Ascending aorta (tissue), 2 donors: Measurements from ENCODE around the gene TKT. TPM values are rescaled to one million over a fixed set of nuclear protein-coding genes. Genes with fewer than 3 reads are reported as not detected.
A peak's percentile ranks its signal among the peaks of the same experiment; 100 is the strongest.

Experiments
- DNase-seq, 2 donors: peaks; one replicate each; pipeline ENCODE4 v3.0.0-alpha.2; 2019; ENCODE audit warnings: low spot score in 2 of 2
- H3K27ac ChIP-seq, 2 donors: fragments of 200-600 bp; sonication (generic); one replicate each; pipeline ENCODE4 v1.5.1; 2016 to 2017; ENCODE audit warnings: mild to moderate bottlenecking in 1 of 2
- H3K27me3 ChIP-seq: fragments of 200-600 bp; sonication (generic); one replicate; pipeline ENCODE4 v1.5.1; 2017
- H3K36me3 ChIP-seq, 2 donors: fragments of 200-600 bp; sonication (generic); one replicate each; pipeline ENCODE4 v1.5.1; 2016
- H3K4me1 ChIP-seq, 2 donors: fragments of 200-600 bp; sonication (generic); one replicate each; pipeline ENCODE4 v1.5.1; 2016 to 2017; ENCODE audit warnings: mild to moderate bottlenecking in 1 of 2
- H3K4me3 ChIP-seq, 2 donors: fragments of 200-600 bp; sonication (generic); one replicate each; pipeline ENCODE4 v1.5.1; 2016 to 2017; ENCODE audit warnings: mild to moderate bottlenecking in 1 of 2
- H3K9me3 ChIP-seq, 2 donors: fragments of 200-600 bp; sonication (generic); one replicate each; pipeline ENCODE4 v1.5.1; 2016
- CTCF ChIP-seq, 3 experiments: fragments of 200-600 bp in 2 of 3; fragments of 450-650 bp in 1 of 3; sonication (generic) in 2 of 3; IDR thresholded peaks; one replicate each; pipeline ENCODE4 v1.5.1; 2016 to 2019; ENCODE audit warnings: antibody characterized with exemption in 3 of 3, mild to moderate bottlenecking in 1 of 3, moderate library complexity in 1 of 3
- intact Hi-C: fragments of 100-400 bp; cut with DNase I; formaldehyde crosslinking; loops from one replicate; pipeline ENCODE4 v1.15.1; 2023
- total RNA-seq: library from RNA; depleted of rRNA; stranded (reverse); fragments of >200 nt; gene quantifications from one replicate; pipeline ENCODE4 v1.1.0, GENCODE V29; 2016

TKT gene
- total RNA-seq, 1 donor from 2014 or later = 219 TPM

- Histone ChIP-seq H3K36me3 (peaks cover 78 to 79% of the 10 kb centered on the region in 2 donors), H3K9me3 (no peaks in the 10 kb centered on the region), H3K27ac (peak overlapping the region; percentile 73 to 81), H3K27me3 (no peaks in the 10 kb centered on the region), H3K4me3 (no peak overlapping the region), H3K4me1 (peaks cover 9 to 12% of the 10 kb centered on the region in 2 donors)
- intact Hi-C loops = no loop called here
- no peak for DNase-seq
- TF ChIP-seq CTCF (IDR thresholded peaks at IDR 0.05) = no peak
These were observed 21.0 kb downstream of the TKT start for GRCh38 chr3:53234841-53235232.

GRCh38 chr3:53234130-53234840 lies 21.5 kb downstream of the TKT start:
- no peaks in the 10 kb centered on the region for H3K9me3 ChIP-seq
- H3K36me3 ChIP-seq = peaks cover 78 to 79% of the 10 kb centered on the region in 2 donors
- H3K4me1 ChIP-seq = peaks cover 9 to 12% of the 10 kb centered on the region in 2 donors
- H3K4me3 ChIP-seq = no peak overlapping the region
- peak overlapping the region; percentile 33 to 81 for H3K27ac ChIP-seq
- intact Hi-C loops = no loop called here
- no peaks in the 10 kb centered on the region for H3K27me3 ChIP-seq
- no peak for DNase-seq
- TF ChIP-seq CTCF (IDR thresholded peaks at IDR 0.05) = no peak

- peaks cover 78 to 79% of the 10 kb centered on the region in 2 donors for H3K36me3 ChIP-seq
- no peak for TF ChIP-seq CTCF (IDR thresholded peaks at IDR 0.05)
- H3K9me3 ChIP-seq = no peaks in the 10 kb centered on the region
- H3K27me3 ChIP-seq = no peaks in the 10 kb centered on the region
- peaks cover 9 to 10% of the 10 kb centered on the region in 2 donors for H3K4me1 ChIP-seq
- no peak overlapping the region for H3K4me3 ChIP-seq
- H3K27ac ChIP-seq = peak overlapping the region; percentile 33 to 81
- intact Hi-C loops = no loop called here
- DNase-seq = no peak
These were observed 23.0 kb downstream of the TKT start for GRCh38 chr3:53232641-53233377.

GRCh38 chr3:53231532-53232511 lies 24.0 kb downstream of the TKT start:
- Histone ChIP-seq H3K36me3 (peaks cover 84 to 87% of the 10 kb centered on the region in 2 donors), H3K27me3 (no peaks in the 10 kb centered on the region), H3K27ac (peak overlapping the region; percentile 15 to 81), H3K4me1 (peaks cover 9 to 10% of the 10 kb centered on the region in 2 donors), H3K4me3 (no peak overlapping the region), H3K9me3 (no peaks in the 10 kb centered on the region)
- TF ChIP-seq CTCF (IDR thresholded peaks at IDR 0.05) = no peak
- intact Hi-C loops = no loop called here
- no peak for DNase-seq

- H3K36me3 ChIP-seq = peaks cover 95 to 97% of the 10 kb centered on the region in 2 donors
- H3K27ac ChIP-seq = no peak overlapping the region
- H3K4me3 ChIP-seq = no peak overlapping the region
- TF ChIP-seq CTCF (IDR thresholded peaks at IDR 0.05) = no peak
- intact Hi-C loops = no loop called here
- no peaks in the 10 kb centered on the region for H3K4me1 ChIP-seq
- no peak for DNase-seq
- H3K27me3 ChIP-seq = no peaks in the 10 kb centered on the region
- no peaks in the 10 kb centered on the region for H3K9me3 ChIP-seq
These were observed 25.0 kb downstream of the TKT start for GRCh38 chr3:53230789-53231188.
